Fibroblast of mammary gland (primary cell): ENCODE results near the gene CAV2.

Experiments used
- DNase-seq: peaks from one replicate; pipeline ENCODE4 v3.0.0-alpha.2; 2010; ENCODE audit warnings: low read depth
- H3K4me3 ChIP-seq: 2 replicates; pipeline ENCODE4 v1.5.1; 2011; ENCODE audit warnings: low read depth, mild to moderate bottlenecking, low read length, moderate library complexity; ENCODE audit not compliant: control insufficient read depth
- TF ChIP-seq, protein P1 (sequence below): conservative IDR thresholded peaks from 2 replicates; pipeline ENCODE4 v1.5.1; 2011; ENCODE audit warnings: low read depth, low read length, inconsistent platforms; ENCODE audit not compliant: control insufficient read depth, insufficient read depth

Gene CAV2, protein sequence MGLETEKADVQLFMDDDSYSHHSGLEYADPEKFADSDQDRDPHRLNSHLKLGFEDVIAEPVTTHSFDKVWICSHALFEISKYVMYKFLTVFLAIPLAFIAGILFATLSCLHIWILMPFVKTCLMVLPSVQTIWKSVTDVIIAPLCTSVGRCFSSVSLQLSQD

GRCh38 chr7:116499168-116500077, at the start of gene CAV2:
TSS of gene CAV2 (plus strand) at chr7:116499738. CDS start at chr7:116499782, 44 bp downstream.
- TF ChIP-seq, protein P1, sequence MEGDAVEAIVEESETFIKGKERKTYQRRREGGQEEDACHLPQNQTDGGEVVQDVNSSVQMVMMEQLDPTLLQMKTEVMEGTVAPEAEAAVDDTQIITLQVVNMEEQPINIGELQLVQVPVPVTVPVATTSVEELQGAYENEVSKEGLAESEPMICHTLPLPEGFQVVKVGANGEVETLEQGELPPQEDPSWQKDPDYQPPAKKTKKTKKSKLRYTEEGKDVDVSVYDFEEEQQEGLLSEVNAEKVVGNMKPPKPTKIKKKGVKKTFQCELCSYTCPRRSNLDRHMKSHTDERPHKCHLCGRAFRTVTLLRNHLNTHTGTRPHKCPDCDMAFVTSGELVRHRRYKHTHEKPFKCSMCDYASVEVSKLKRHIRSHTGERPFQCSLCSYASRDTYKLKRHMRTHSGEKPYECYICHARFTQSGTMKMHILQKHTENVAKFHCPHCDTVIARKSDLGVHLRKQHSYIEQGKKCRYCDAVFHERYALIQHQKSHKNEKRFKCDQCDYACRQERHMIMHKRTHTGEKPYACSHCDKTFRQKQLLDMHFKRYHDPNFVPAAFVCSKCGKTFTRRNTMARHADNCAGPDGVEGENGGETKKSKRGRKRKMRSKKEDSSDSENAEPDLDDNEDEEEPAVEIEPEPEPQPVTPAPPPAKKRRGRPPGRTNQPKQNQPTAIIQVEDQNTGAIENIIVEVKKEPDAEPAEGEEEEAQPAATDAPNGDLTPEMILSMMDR: no peak
- peak; percentile 31 for DNase-seq
- peak within 1 kb of the TSS; percentile 91 for H3K4me3 ChIP-seq

DNA sequence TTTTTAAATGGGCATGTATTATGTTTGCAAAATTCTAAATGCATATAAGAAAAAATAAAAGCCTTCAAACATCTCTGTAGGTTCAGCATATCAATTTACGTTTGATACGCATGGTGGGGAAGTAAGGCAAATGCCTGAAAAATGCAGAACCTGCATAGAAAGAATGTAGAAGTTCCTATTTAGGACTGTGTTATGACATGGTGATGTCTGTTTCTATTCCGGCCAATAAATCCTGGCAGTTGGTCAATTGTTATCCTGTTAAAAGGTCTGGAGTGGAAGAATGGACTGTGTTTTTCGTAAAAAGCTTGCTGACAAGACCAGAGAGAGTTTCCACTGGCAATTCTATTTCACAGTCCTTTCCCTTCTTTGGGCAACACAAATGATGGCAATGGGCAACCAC, 49.6 kb upstream of the CAV2 start:
- H3K4me3 ChIP-seq: no peak overlapping the region
- TF ChIP-seq, protein P1: no peak
- DNase-seq: peak; percentile 41

GRCh38 chr7:116451957-116452729, 47.4 kb upstream of the CAV2 start:
- TF ChIP-seq, protein P1: no peak
- DNase-seq: no peak
- no peak overlapping the region for H3K4me3 ChIP-seq

GRCh38 chr7:116454377-116454776, 45.2 kb upstream of the CAV2 start:
- TF ChIP-seq, protein P1: no peak
- no peak for DNase-seq
- no peak overlapping the region for H3K4me3 ChIP-seq

DNA sequence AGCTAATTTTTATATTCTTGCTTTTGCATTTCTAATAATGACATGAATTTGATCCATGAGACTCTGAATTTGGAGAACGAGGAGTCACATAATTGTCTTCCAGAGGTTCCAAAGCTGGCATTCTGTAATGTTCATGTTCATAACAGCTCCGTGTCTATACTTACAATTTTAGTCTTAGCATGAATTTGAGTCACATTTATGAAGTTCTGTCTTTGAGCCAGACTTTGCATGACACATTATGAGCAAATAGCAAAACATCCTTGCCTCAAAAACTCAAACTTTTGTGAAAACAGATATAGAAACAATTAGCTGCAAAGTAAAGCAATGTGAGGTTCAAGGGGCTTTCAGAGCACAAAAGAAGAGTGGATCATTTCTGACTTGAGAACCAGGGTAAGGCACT, 44.5 kb upstream of the CAV2 start:
- DNase-seq: peak; percentile 89
- no peak overlapping the region for H3K4me3 ChIP-seq

DNA sequence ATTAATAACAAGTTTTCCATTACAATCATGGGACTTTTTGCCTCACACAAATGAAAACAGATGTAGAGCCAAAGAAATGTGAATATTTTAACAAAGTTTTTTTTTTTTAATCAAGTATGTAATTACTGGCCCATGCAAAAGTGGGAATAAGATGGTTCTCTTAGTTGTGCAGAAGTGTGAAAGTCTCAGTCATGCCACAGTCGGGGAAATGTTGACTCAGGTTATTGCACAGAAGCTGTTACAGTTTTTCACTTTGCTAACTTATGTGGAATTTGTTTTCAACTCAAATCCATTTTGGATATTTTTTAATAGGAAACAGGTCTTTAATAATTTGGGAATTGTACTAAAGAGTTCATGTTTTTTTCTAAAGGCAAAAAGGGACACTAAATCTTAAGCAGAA, 44.0 kb upstream of the CAV2 start:
- TF ChIP-seq, protein P1: no peak
- H3K4me3 ChIP-seq: no peak overlapping the region
- peak; percentile 52 for DNase-seq

More for the DNA sequence above, 44.5 kb upstream of the CAV2 start:
- TF ChIP-seq, protein P1: no peak
